T-cell (primary cell): Measurements from ENCODE around the gene MRPS6. TPM values are rescaled to one million over a fixed set of nuclear protein-coding genes. Genes with fewer than 3 reads are reported as not detected.

Experiments used
- ATAC-seq, 4 experiments: fragments of 200-7000 bp in 3 of 4; fragments of 150-1000 bp in 1 of 4; cut with Tn5 transposase; replicated peaks in 1 of 4; 1 replicate in 3 of 4; 2 replicates in 1 of 4; pipeline ENCODE4 v1.10.0; 2021; ENCODE audit warnings: moderate library complexity in 3 of 4, mild to moderate bottlenecking in 2 of 4, moderate number of reproducible peaks in 1 of 4
- CTCF ChIA-PET, 2 donors: fragments of 300-600 bp; sonication (Branson Sonifier 250); formaldehyde crosslinking; loops; one replicate each; lab custom pipeline; 2022; ENCODE audit warnings: antibody characterized with exemption in 2 of 2; lab: Charles Lee
- POLR2A ChIA-PET, 2 donors: fragments of 300-600 bp; sonication (Branson Sonifier 250); formaldehyde crosslinking; loops; one replicate each; lab custom pipeline; 2022; ENCODE audit warnings: antibody characterized with exemption in 2 of 2; lab: Charles Lee
- DNase-seq, 35 experiments: peaks; one replicate each; pipeline versions ENCODE4 v3.0.0 to v3.0.0-alpha.2; 2013 to 2023
- H3K27ac ChIP-seq: one replicate; pipeline ENCODE4 v1.5.1; 2013; ENCODE audit warnings: low read length
- H3K27me3 ChIP-seq, 2 experiments: replicated peaks in 1 of 2; 1 replicate in 1 of 2; 2 replicates in 1 of 2; pipeline versions ENCODE4 v1.6.1 to v1.7.0; 2013; ENCODE audit warnings: low read length in 1 of 2, mixed read lengths in 1 of 2; ENCODE audit not compliant: control insufficient read depth in 2 of 2, insufficient read depth in 2 of 2; ENCODE audit errors: extremely low read depth in 1 of 2
- H3K36me3 ChIP-seq, 2 donors: 1 replicate in 1 of 2; 2 replicates in 1 of 2; pipeline versions ENCODE4 v1.6.1 to v1.7.0; 2013; ENCODE audit warnings: low read length in 1 of 2; ENCODE audit not compliant: control insufficient read depth in 2 of 2, insufficient read depth in 1 of 2; ENCODE audit errors: extremely low read depth in 1 of 2
- H3K4me1 ChIP-seq, 2 experiments: 1 replicate in 1 of 2; 2 replicates in 1 of 2; pipeline versions ENCODE4 v1.6.1 to v1.7.0; 2013; ENCODE audit warnings: low read length in 2 of 2, mixed read lengths in 1 of 2; ENCODE audit not compliant: insufficient read depth in 2 of 2, control insufficient read depth in 1 of 2; ENCODE audit errors: extremely low read depth in 1 of 2
- H3K4me3 ChIP-seq, 2 donors: 1 replicate in 1 of 2; 2 replicates in 1 of 2; pipeline versions ENCODE4 v1.5.1 to v1.7.0; 2013; ENCODE audit warnings: mild to moderate bottlenecking in 2 of 2, low read length in 1 of 2, moderate library complexity in 1 of 2; ENCODE audit not compliant: control insufficient read depth in 1 of 2; ENCODE audit errors: extremely low read depth in 1 of 2
- H3K9me3 ChIP-seq: 2 replicates; pipeline ENCODE4 v1.7.0; 2013
- H3K27ac Mint-ChIP-seq, 2 donors: one replicate each; pipeline ENCODE4 v1.8.0; 2020 to 2021; ENCODE audit warnings: mild to moderate bottlenecking in 2 of 2, mixed read lengths in 2 of 2
- H3K27me3 Mint-ChIP-seq, 2 donors: one replicate each; pipeline ENCODE4 v1.8.0; 2021 to 2022; ENCODE audit warnings: mixed read lengths in 2 of 2
- H3K36me3 Mint-ChIP-seq: one replicate; pipeline ENCODE4 v1.8.0; 2021; ENCODE audit warnings: mixed read lengths
- H3K4me1 Mint-ChIP-seq, 3 donors: one replicate each; pipeline ENCODE4 v1.8.0; 2020 to 2022; ENCODE audit warnings: mixed read lengths in 3 of 3, mild to moderate bottlenecking in 1 of 3
- H3K4me3 Mint-ChIP-seq, 3 donors: one replicate each; pipeline ENCODE4 v1.8.0; 2020 to 2022; ENCODE audit warnings: mild to moderate bottlenecking in 3 of 3, mixed read lengths in 3 of 3, moderate library complexity in 3 of 3
- H3K9me3 Mint-ChIP-seq, 3 donors: one replicate each; pipeline ENCODE4 v1.8.0; 2020 to 2022; ENCODE audit warnings: mixed read lengths in 3 of 3
- WGBS: methylation state at CpG from one replicate; pipeline ENCODE4 v1.1.5; 2013; ENCODE audit warnings: missing lambda C conversion rate; ENCODE audit not compliant: insufficient coverage; 5-methylcytosine and 5-hydroxymethylcytosine counted together
- total RNA-seq, 35 experiments: library from RNA in 6 of 35; stranded (reverse) in 6 of 35; fragments of 120-200 nt in 1 of 35; gene quantifications; one replicate each; pipeline versions ENCODE4 v1.2.1 to v1.2.4 and lab custom pipeline; 2013 to 2026

Gene MRPS6
- total RNA-seq, 5 donors from 2014 or later (not counting 1 experiment from before 2014, with no cell fraction given), result 29.0 to 98.1 (median 75.0) TPM

DNA sequence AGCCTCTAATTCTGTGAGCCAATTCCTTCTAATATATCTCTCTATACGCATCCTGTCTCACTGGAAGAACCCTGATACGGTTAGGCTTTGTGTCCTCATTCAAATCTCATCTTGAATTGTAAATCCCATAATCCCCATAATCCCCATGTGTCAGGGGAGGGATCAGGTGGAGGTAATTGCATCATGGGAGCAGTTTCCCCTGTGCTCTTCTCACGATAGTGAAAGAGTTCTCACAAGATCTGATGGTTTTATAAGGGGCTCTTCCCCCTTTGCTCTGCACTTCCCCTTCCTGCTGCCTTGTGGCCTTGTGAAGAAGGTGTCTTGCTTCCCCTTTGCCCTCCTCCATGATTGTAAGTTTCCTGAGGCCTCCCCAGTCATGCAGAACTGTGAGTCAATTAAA is 116.1 kb downstream of the MRPS6 start:
- ChIA-PET POLR2A (no interaction called here), CTCF (no interaction called here)
- H3K9me3 ChIP-seq, result no peaks in the 10 kb centered on the region
- DNase-seq (no peak), ATAC-seq (no peak)
- peaks cover 13 to 20% (median 18%) of the 10 kb centered on the region in 3 donors for H3K4me1 Mint-ChIP-seq
- H3K36me3 ChIP-seq, result no peaks in the 10 kb centered on the region
- H3K9me3 Mint-ChIP-seq, result peaks cover 0 to 13% (median 9%) of the 10 kb centered on the region in 3 donors
- no peaks in the 10 kb centered on the region for H3K27me3 ChIP-seq
- no CpG with 5 or more reads among the region's 3 CpGs for WGBS
- no peak overlapping the region for H3K27ac Mint-ChIP-seq
- no peak overlapping the region for H3K4me3 Mint-ChIP-seq
- no peak overlapping the region for H3K27ac ChIP-seq
- H3K36me3 Mint-ChIP-seq, result peaks cover 3% of the 10 kb centered on the region
- no peak overlapping the region for H3K4me3 ChIP-seq
- no peaks in the 10 kb centered on the region for H3K27me3 Mint-ChIP-seq
- H3K4me1 ChIP-seq, result peaks cover 5 to 7% of the 10 kb centered on the region in 2 experiments

DNA sequence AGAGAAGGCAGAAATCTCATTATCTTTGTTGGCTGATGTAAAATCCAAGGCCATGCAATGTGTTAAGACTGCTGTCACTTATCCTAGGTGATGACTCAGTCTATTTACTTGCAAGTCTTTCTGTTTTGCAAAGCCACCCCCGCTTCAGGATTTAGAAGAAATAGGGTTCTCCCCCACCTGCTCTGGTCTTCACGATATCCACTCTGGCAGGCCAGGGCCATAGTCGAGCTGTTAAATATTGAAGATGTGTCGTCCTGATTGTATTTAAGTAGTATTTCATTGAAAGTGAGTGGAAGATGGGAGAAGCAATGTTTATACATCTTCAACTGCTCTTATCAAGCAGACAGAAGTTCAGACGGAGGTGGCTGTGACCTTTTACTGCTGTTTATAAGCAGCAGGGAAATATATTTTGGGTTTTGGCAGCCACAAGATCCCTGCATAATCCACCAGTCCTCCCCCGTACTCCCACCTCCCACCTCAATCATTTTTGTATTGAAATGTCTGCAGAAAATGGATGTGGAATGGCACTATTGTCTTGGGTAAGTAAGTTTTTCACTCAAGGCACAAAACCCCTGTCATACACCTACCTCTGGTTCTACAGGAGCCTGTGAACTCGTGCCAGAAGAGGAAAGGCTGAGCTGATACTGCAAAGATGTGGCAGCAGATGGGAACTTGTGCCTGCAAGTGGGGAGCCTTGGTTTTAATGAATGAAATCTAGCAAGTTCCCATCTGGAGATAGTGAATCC is 117.4 kb downstream of the MRPS6 start:
- Histone ChIP-seq H3K27ac (no peak overlapping the region), H3K4me3 (no peak overlapping the region), H3K4me1 (peaks cover 5 to 7% of the 10 kb centered on the region in 2 experiments), H3K36me3 (no peaks in the 10 kb centered on the region), H3K9me3 (no peaks in the 10 kb centered on the region), H3K27me3 (no peaks in the 10 kb centered on the region)
- DNase-seq (no peak), ATAC-seq (no peak)
- Mint-ChIP-seq H3K9me3 (peaks cover 0 to 13% (median 9%) of the 10 kb centered on the region in 3 donors), H3K36me3 (peaks cover 3% of the 10 kb centered on the region), H3K4me1 (peaks cover 13 to 20% (median 18%) of the 10 kb centered on the region in 3 donors), H3K27me3 (no peaks in the 10 kb centered on the region), H3K4me3 (no peak overlapping the region), H3K27ac (no peak overlapping the region)
- WGBS, result 0% methylated on average over 1 of the region's 7 CpGs
- POLR2A ChIA-PET, result interaction anchor here in 1 of 2 donors (0.9 kb wide), 1 partner anchor 114 kb away, joined by 4 read pairs; no protein-coding TSS in a partner anchor
- CTCF ChIA-PET, result interaction anchor here in 1 of 2 donors (0.6 kb wide), 1 partner anchor 112 kb away, joined by 11 read pairs; no protein-coding TSS in a partner anchor

DNA sequence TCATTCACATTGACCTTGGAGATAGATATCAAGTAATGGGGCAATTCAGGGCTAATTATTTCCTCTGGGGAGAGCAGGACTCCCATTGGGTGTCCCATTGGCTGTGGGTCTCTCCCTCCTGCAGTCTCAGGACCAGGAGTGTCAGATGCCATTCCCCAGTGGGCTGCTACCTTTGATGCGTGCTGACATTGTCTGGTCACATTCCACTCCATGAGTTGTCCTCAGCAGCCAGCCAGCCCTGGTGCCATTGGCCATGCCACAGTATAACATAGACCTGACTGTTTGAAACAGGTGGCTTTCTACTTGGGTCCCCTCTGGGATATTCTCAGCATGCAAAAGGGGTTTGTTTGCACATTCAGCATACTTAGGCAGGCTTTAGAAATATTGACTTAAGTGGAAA is 118.5 kb downstream of the MRPS6 start:
- WGBS, result 91% methylated on average over 1 of the region's 1 CpG
- Mint-ChIP-seq H3K27me3 (no peaks in the 10 kb centered on the region), H3K27ac (no peak overlapping the region), H3K4me1 (peaks cover 13 to 20% (median 18%) of the 10 kb centered on the region in 3 donors), H3K9me3 (peaks cover 0 to 13% (median 9%) of the 10 kb centered on the region in 3 donors), H3K4me3 (no peak overlapping the region), H3K36me3 (peaks cover 3% of the 10 kb centered on the region)
- Histone ChIP-seq H3K27me3 (no peaks in the 10 kb centered on the region), H3K4me3 (no peak overlapping the region), H3K9me3 (no peaks in the 10 kb centered on the region), H3K36me3 (no peaks in the 10 kb centered on the region), H3K4me1 (peaks cover 5 to 7% of the 10 kb centered on the region in 2 experiments), H3K27ac (no peak overlapping the region)
- ChIA-PET POLR2A (interaction anchor here in 1 of 2 donors (0.9 kb wide), 1 partner anchor 115 kb away, joined by 4 read pairs; no protein-coding TSS in a partner anchor), CTCF (no interaction called here)
- DNase-seq (no peak), ATAC-seq (no peak)

Other genes with a start within 250 kb of the MRPS6 start
- gene ATP5PO, start 157.8 kb upstream of the MRPS6 start, total RNA-seq, result 100 to 1,000 TPM; 125 to 138 (median 137) TPM
- 10 to 100 TPM in 4 of 5 donors, 1 to 10 TPM in 1; 7.6 to 38.5 (median 25.4) TPM for gene SLC5A3, start within 50 bp of the MRPS6 start, total RNA-seq